HEK293 (cell line): ENCODE data around the gene NOL4L.

Experiments used
- CTCF ChIA-PET: fragments of 350-600 bp; formaldehyde crosslinking; extraction: SDS; loops from one replicate; lab custom pipeline; 2021; ENCODE audit warnings: antibody characterized with exemption; lab: Yijun Ruan, JAX
- POLR2A ChIA-PET: fragments of 300-600 bp; formaldehyde crosslinking; extraction: SDS; loops from one replicate; lab custom pipeline; 2020; ENCODE audit warnings: antibody characterized with exemption, inconsistent platforms; lab: Yijun Ruan, JAX
- H3K27ac ChIP-seq: fragments of 200-500 bp; sonication (Bioruptor generic); 2 replicates; pipeline ENCODE4 v1.5.1; 2014; ENCODE audit warnings: low read depth, low read length, control low read depth, inconsistent platforms; ENCODE audit errors: extremely low read depth
- H3K36me3 ChIP-seq, 2 experiments: fragments of 200-500 bp in 1 of 2; sonication (Bioruptor generic) in 1 of 2; 1 replicate in 1 of 2; 2 replicates in 1 of 2; pipeline ENCODE4 v1.5.1; 2014 to 2017; ENCODE audit warnings: inconsistent platforms in 2 of 2, low read length in 2 of 2; ENCODE audit not compliant: control insufficient read depth in 2 of 2, insufficient read depth in 1 of 2
- H3K4me1 ChIP-seq: fragments of 200-500 bp; sonication (Bioruptor generic); 2 replicates; pipeline ENCODE4 v1.5.1; 2014; ENCODE audit warnings: mild to moderate bottlenecking, low read length, inconsistent platforms; ENCODE audit not compliant: control insufficient read depth, insufficient read depth
- H3K4me3 ChIP-seq: 2 replicates; pipeline ENCODE4 v1.5.1; 2011; ENCODE audit warnings: low read depth, mild to moderate bottlenecking, control low read depth, low read length, moderate library complexity
- H3K9me3 ChIP-seq: fragments of 200-500 bp; sonication (Bioruptor generic); 2 replicates; pipeline ENCODE4 v1.5.1; 2014; ENCODE audit warnings: low read depth, low read length, inconsistent platforms; ENCODE audit not compliant: control insufficient read depth, insufficient read depth
- GLI4 ChIP-seq: fragments of 450-650 bp; formaldehyde crosslinking; IDR thresholded peaks from 2 replicates; pipeline ENCODE4 v1.5.1; 2016; ENCODE audit warnings: missing biosample characterization, missing genetic modification characterization
- GLIS1 ChIP-seq: fragments of 450-650 bp; formaldehyde crosslinking; IDR thresholded peaks from 2 replicates; pipeline ENCODE4 v1.5.1; 2016; ENCODE audit warnings: missing biosample characterization, missing genetic modification characterization
- GLIS2 ChIP-seq: fragments of 450-650 bp; formaldehyde crosslinking; IDR thresholded peaks from 2 replicates; pipeline ENCODE4 v1.5.1; 2016; ENCODE audit warnings: missing biosample characterization, missing genetic modification characterization
- KLF8 ChIP-seq: fragments of 450-650 bp; formaldehyde crosslinking; IDR thresholded peaks from 2 replicates; pipeline ENCODE4 v1.5.1; 2016; ENCODE audit warnings: missing biosample characterization, missing genetic modification characterization
- MEIS1 ChIP-seq: sonication (generic); formaldehyde crosslinking; IDR thresholded peaks from 2 replicates; pipeline ENCODE4 v1.8.1; 2022; ENCODE audit warnings: missing genetic modification reagents, mild to moderate bottlenecking, borderline replicate concordance
- OVOL3 ChIP-seq: fragments of 450-650 bp; formaldehyde crosslinking; IDR thresholded peaks from 2 replicates; pipeline ENCODE4 v1.5.1; 2016; ENCODE audit warnings: missing biosample characterization, missing genetic modification characterization
- SP7 ChIP-seq: fragments of 450-650 bp; formaldehyde crosslinking; IDR thresholded peaks from 2 replicates; pipeline ENCODE4 v1.5.1; 2016; ENCODE audit warnings: missing biosample characterization, missing genetic modification characterization
- ZBTB1 ChIP-seq: fragments of 450-650 bp; formaldehyde crosslinking; IDR thresholded peaks from 2 replicates; pipeline ENCODE4 v1.5.1; 2016; ENCODE audit warnings: missing biosample characterization, missing genetic modification characterization
- ZBTB20 ChIP-seq: fragments of 450-650 bp; formaldehyde crosslinking; IDR thresholded peaks from 2 replicates; pipeline ENCODE4 v1.5.1; 2016; ENCODE audit warnings: missing biosample characterization, missing genetic modification characterization
- ZBTB21 ChIP-seq: fragments of 450-650 bp; formaldehyde crosslinking; IDR thresholded peaks from 2 replicates; pipeline ENCODE4 v1.5.1; 2017; ENCODE audit warnings: missing biosample characterization, missing genetic modification characterization
- ZBTB8A ChIP-seq: fragments of 450-650 bp; formaldehyde crosslinking; IDR thresholded peaks from 2 replicates; pipeline ENCODE4 v1.5.1; 2016; ENCODE audit warnings: missing biosample characterization, missing genetic modification characterization
- ZEB2 ChIP-seq: fragments of 450-650 bp; formaldehyde crosslinking; IDR thresholded peaks from 2 replicates; pipeline ENCODE4 v1.5.1; 2016; ENCODE audit warnings: missing biosample characterization, missing genetic modification characterization
- ZFP69B ChIP-seq: fragments of 450-650 bp; formaldehyde crosslinking; IDR thresholded peaks from 2 replicates; pipeline ENCODE4 v1.5.1; 2016; ENCODE audit warnings: missing biosample characterization, missing genetic modification characterization
- ZIC2 ChIP-seq: fragments of 450-650 bp; formaldehyde crosslinking; IDR thresholded peaks from 2 replicates; pipeline ENCODE4 v1.5.1; 2016; ENCODE audit warnings: missing biosample characterization, missing genetic modification characterization
- ZNF114 ChIP-seq: fragments of 450-650 bp; formaldehyde crosslinking; IDR thresholded peaks from 2 replicates; pipeline ENCODE4 v1.5.0; 2017; ENCODE audit warnings: missing biosample characterization, missing genetic modification characterization
- ZNF121 ChIP-seq: fragments of 450-650 bp; formaldehyde crosslinking; IDR thresholded peaks from 2 replicates; pipeline ENCODE4 v1.5.1; 2016; ENCODE audit warnings: missing biosample characterization, missing genetic modification characterization
- ZNF174 ChIP-seq: fragments of 450-650 bp; formaldehyde crosslinking; IDR thresholded peaks from 2 replicates; pipeline ENCODE4 v1.5.0; 2017; ENCODE audit warnings: missing biosample characterization, mild to moderate bottlenecking, missing genetic modification characterization
- ZNF2 ChIP-seq: fragments of 450-650 bp; formaldehyde crosslinking; IDR thresholded peaks from 2 replicates; pipeline ENCODE4 v1.5.1; 2016; ENCODE audit warnings: missing biosample characterization, missing genetic modification characterization
- ZNF214 ChIP-seq: fragments of 450-650 bp; formaldehyde crosslinking; IDR thresholded peaks from 2 replicates; pipeline ENCODE4 v1.5.1; 2017; ENCODE audit warnings: missing biosample characterization, mild to moderate bottlenecking, missing genetic modification characterization, borderline replicate concordance
- ZNF366 ChIP-seq: fragments of 450-650 bp; formaldehyde crosslinking; conservative IDR thresholded peaks from 2 replicates; pipeline ENCODE4 v1.5.1; 2016; ENCODE audit warnings: missing biosample characterization, missing genetic modification characterization
- ZNF37A ChIP-seq: fragments of 450-650 bp; IDR thresholded peaks from 2 replicates; pipeline ENCODE4 v1.5.1; 2018; ENCODE audit warnings: missing biosample characterization, missing genetic modification characterization
- ZNF423 ChIP-seq: fragments of 450-650 bp; formaldehyde crosslinking; IDR thresholded peaks from 2 replicates; pipeline ENCODE4 v1.5.1; 2016; ENCODE audit warnings: missing biosample characterization, missing genetic modification characterization
- ZNF514 ChIP-seq: fragments of 450-650 bp; formaldehyde crosslinking; IDR thresholded peaks from 2 replicates; pipeline ENCODE4 v1.5.1; 2016; ENCODE audit warnings: missing biosample characterization, missing genetic modification characterization
- ZNF555 ChIP-seq: fragments of 450-650 bp; formaldehyde crosslinking; conservative IDR thresholded peaks from 2 replicates; pipeline ENCODE4 v1.5.1; 2017; ENCODE audit warnings: missing biosample characterization, mild to moderate bottlenecking, missing genetic modification characterization, inconsistent platforms
- ZNF585B ChIP-seq: fragments of 450-650 bp; formaldehyde crosslinking; IDR thresholded peaks from 2 replicates; pipeline ENCODE4 v1.5.1; 2016; ENCODE audit warnings: missing biosample characterization, missing genetic modification characterization
- ZNF658 ChIP-seq: fragments of 450-650 bp; formaldehyde crosslinking; IDR thresholded peaks from 2 replicates; pipeline ENCODE4; 2016; ENCODE audit warnings: missing biosample characterization, missing genetic modification characterization
- ZNF701 ChIP-seq: fragments of 450-650 bp; formaldehyde crosslinking; IDR thresholded peaks from 2 replicates; pipeline ENCODE4 v1.5.1; 2016; ENCODE audit warnings: missing biosample characterization, missing genetic modification characterization
- ZNF76 ChIP-seq: fragments of 450-650 bp; formaldehyde crosslinking; IDR thresholded peaks from 2 replicates; pipeline ENCODE4; 2016; ENCODE audit warnings: low read depth, missing biosample characterization, missing genetic modification characterization, borderline replicate concordance
- ZNF791 ChIP-seq: fragments of 450-650 bp; formaldehyde crosslinking; IDR thresholded peaks from 2 replicates; pipeline ENCODE4 v1.5.1; 2016; ENCODE audit warnings: missing biosample characterization, missing genetic modification characterization
- ZSCAN30 ChIP-seq: fragments of 450-650 bp; IDR thresholded peaks from 2 replicates; pipeline ENCODE4 v1.5.1; 2018; ENCODE audit warnings: missing biosample characterization, mild to moderate bottlenecking, missing genetic modification characterization, moderate library complexity
- TF ChIP-seq, protein P1 (sequence below): fragments of 450-650 bp; formaldehyde crosslinking; IDR thresholded peaks from 2 replicates; pipeline ENCODE4 v1.5.1; 2016; ENCODE audit warnings: missing biosample characterization, missing genetic modification characterization, low read depth
- TF ChIP-seq, protein P2 (sequence below): sonication (generic); formaldehyde crosslinking; IDR thresholded peaks from 2 replicates; pipeline ENCODE4 v1.8.1; 2022; ENCODE audit warnings: mild to moderate bottlenecking, moderate library complexity, missing genetic modification reagents
- TF ChIP-seq, protein P3 (sequence below): fragments of 450-650 bp; formaldehyde crosslinking; IDR thresholded peaks from 2 replicates; pipeline ENCODE4 v1.5.1; 2016; ENCODE audit warnings: missing biosample characterization, missing genetic modification characterization
- TF ChIP-seq, protein P4 (sequence below): fragments of 450-650 bp; formaldehyde crosslinking; IDR thresholded peaks from 2 replicates; pipeline ENCODE4 v1.5.1; 2017; ENCODE audit warnings: missing biosample characterization, missing genetic modification characterization

Gene NOL4L

DNA sequence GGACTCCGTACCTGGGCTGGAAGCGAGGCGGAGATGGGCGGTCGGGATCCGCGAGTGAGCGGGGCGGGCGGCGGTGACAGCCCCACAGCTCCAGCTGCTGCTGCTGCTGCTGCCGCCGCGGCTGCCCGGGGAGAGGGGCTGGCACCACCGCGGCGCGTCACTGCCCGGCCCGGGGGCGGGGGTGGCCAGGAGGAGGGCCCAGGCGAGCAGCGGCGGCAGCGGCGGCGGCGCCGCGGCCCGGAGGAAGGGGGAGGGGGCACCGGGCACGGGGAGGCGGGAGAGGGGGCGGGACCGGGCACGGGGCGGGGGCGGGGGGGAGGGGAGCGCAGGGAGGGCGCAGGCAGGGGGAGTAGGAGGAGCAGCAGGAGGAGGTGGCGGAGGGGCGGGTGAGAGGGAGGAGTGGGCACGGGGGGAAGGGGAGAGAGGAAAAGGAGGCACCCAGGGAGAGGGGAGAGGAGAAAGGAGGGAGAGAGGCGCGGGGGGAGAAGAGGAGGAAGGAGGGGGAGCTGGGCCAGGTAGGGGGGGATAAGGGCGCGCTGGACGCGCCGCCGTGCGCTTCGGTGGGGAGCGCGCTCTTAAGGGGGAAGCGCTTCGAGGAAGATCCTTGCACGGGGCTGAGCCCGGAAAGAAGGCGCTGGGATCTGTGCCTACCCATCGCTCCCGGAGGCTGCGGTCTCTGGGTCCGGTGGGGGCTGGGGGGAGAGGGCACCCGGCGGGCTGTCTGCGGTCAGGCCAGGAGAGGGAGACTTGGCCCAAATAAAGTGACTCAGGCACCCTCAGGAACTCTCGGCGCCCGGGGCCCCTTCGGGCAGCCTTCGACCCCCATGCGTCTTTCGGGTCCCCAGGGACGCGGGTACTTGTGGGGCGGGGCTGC, 101.5 kb downstream of the NOL4L start:
- peak overlapping the region; percentile 72 for H3K4me3 ChIP-seq
- H3K36me3 ChIP-seq = no peaks in the 10 kb centered on the region
- H3K9me3 ChIP-seq = no peaks in the 10 kb centered on the region
- ChIA-PET CTCF (interaction anchor here (0.6 to 1.0 kb wide), 3 partner anchors 16 to 39 kb away, joined by 3 to 4 read pairs (median 3); no protein-coding TSS in a partner anchor), POLR2A (interaction anchor here (0.6 to 2.1 kb wide), 3 partner anchors 39 to 182 kb away, joined by 3 to 11 read pairs (median 4); partner anchors contain the start of gene ASXL1)
- peaks cover 4% of the 10 kb centered on the region; the same call in 1 of the 2 replicates for H3K4me1 ChIP-seq
- peak overlapping the region; percentile 82; the same call in 1 of the 2 replicates for H3K27ac ChIP-seq
- TF ChIP-seq, protein P1, sequence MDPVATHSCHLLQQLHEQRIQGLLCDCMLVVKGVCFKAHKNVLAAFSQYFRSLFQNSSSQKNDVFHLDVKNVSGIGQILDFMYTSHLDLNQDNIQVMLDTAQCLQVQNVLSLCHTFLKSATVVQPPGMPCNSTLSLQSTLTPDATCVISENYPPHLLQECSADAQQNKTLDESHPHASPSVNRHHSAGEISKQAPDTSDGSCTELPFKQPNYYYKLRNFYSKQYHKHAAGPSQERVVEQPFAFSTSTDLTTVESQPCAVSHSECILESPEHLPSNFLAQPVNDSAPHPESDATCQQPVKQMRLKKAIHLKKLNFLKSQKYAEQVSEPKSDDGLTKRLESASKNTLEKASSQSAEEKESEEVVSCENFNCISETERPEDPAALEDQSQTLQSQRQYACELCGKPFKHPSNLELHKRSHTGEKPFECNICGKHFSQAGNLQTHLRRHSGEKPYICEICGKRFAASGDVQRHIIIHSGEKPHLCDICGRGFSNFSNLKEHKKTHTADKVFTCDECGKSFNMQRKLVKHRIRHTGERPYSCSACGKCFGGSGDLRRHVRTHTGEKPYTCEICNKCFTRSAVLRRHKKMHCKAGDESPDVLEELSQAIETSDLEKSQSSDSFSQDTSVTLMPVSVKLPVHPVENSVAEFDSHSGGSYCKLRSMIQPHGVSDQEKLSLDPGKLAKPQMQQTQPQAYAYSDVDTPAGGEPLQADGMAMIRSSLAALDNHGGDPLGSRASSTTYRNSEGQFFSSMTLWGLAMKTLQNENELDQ (tag by site-specific recombination) = no peak
- no peak for TF ChIP-seq ZNF114
- peak; percentile 83 for TF ChIP-seq ZBTB20 (tag by site-specific recombination)
- TF ChIP-seq ZNF701 (tag by site-specific recombination) = no peak
- 0 out of 2 replicates have a peak, but pooled peaks have one; percentile 16 for TF ChIP-seq ZSCAN30 (tag by site-specific recombination)
- peak; percentile 59 for TF ChIP-seq SP7
- peak; percentile 84 for TF ChIP-seq ZEB2
- peak; percentile 94 for TF ChIP-seq GLIS2 (tag by site-specific recombination)
- no peak for TF ChIP-seq OVOL3 (tag by site-specific recombination)
- TF ChIP-seq ZNF555 (tag by site-specific recombination) = no peak
- TF ChIP-seq ZNF121 (tag by site-specific recombination) = no peak
- peak; percentile 81 for TF ChIP-seq ZFP69B (tag by site-specific recombination)
- no peak for TF ChIP-seq MEIS1 (CRISPR knock-in tag)
- no peak for TF ChIP-seq ZBTB21
- no peak for TF ChIP-seq GLI4 (tag by site-specific recombination)
- TF ChIP-seq, protein P2, sequence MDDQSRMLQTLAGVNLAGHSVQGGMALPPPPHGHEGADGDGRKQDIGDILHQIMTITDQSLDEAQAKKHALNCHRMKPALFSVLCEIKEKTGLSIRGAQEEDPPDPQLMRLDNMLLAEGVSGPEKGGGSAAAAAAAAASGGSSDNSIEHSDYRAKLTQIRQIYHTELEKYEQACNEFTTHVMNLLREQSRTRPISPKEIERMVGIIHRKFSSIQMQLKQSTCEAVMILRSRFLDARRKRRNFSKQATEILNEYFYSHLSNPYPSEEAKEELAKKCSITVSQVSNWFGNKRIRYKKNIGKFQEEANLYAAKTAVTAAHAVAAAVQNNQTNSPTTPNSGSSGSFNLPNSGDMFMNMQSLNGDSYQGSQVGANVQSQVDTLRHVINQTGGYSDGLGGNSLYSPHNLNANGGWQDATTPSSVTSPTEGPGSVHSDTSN (CRISPR knock-in tag) = no peak
- no peak for TF ChIP-seq ZNF658
- peak; percentile 51 for TF ChIP-seq ZNF423 (tag by site-specific recombination)
- no peak for TF ChIP-seq ZNF214 (tag by site-specific recombination)
- TF ChIP-seq ZNF514 (tag by site-specific recombination) = no peak
- peak; percentile 92 for TF ChIP-seq ZBTB8A (tag by site-specific recombination)
- TF ChIP-seq ZNF174 (tag by site-specific recombination) = no peak
- TF ChIP-seq KLF8 = peak; percentile 56
- no peak for TF ChIP-seq ZNF791 (tag by site-specific recombination)
- TF ChIP-seq, protein P3, sequence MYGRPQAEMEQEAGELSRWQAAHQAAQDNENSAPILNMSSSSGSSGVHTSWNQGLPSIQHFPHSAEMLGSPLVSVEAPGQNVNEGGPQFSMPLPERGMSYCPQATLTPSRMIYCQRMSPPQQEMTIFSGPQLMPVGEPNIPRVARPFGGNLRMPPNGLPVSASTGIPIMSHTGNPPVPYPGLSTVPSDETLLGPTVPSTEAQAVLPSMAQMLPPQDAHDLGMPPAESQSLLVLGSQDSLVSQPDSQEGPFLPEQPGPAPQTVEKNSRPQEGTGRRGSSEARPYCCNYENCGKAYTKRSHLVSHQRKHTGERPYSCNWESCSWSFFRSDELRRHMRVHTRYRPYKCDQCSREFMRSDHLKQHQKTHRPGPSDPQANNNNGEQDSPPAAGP (tag by site-specific recombination) = peak; percentile 42; the same call in 1 of the 2 replicates
- no peak for TF ChIP-seq ZNF37A
- TF ChIP-seq, protein P4, sequence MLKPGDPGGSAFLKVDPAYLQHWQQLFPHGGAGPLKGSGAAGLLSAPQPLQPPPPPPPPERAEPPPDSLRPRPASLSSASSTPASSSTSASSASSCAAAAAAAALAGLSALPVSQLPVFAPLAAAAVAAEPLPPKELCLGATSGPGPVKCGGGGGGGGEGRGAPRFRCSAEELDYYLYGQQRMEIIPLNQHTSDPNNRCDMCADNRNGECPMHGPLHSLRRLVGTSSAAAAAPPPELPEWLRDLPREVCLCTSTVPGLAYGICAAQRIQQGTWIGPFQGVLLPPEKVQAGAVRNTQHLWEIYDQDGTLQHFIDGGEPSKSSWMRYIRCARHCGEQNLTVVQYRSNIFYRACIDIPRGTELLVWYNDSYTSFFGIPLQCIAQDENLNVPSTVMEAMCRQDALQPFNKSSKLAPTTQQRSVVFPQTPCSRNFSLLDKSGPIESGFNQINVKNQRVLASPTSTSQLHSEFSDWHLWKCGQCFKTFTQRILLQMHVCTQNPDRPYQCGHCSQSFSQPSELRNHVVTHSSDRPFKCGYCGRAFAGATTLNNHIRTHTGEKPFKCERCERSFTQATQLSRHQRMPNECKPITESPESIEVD = no peak
- peak; percentile 91 for TF ChIP-seq GLIS1 (tag by site-specific recombination)
- TF ChIP-seq ZNF366 (tag by site-specific recombination) = peak; percentile 81
- TF ChIP-seq ZNF585B = no peak
- no peak for TF ChIP-seq ZBTB1 (tag by site-specific recombination)
- peak; percentile 76 for TF ChIP-seq ZNF76 (tag by site-specific recombination)
- TF ChIP-seq ZNF2 (tag by site-specific recombination) = no peak
- TF ChIP-seq ZIC2 (tag by site-specific recombination) = peak; percentile 53; the same call in 1 of the 2 replicates
